DMS53 treated with DMSO at 0.1 percent for 48 hours (cell line): ENCODE data around the gene CFAP46.
"Not testable (repeated sequence)": the region's sequence is repeated elsewhere in the genome, so short reads cannot be mapped to it uniquely, and the experiment has no call there.

Experiments
- DNase-seq: peaks from one replicate; lab custom pipeline; 2025; ENCODE audit not compliant: unreplicated experiment; lab: John Stamatoyannopoulos, UW

Gene CFAP46

GRCh38 chr10:132832186-132832969 lies 110.0 kb downstream of the CFAP46 start:
- DNase-seq, result no peak

GRCh38 chr10:132829403-132829802 lies 113.0 kb downstream of the CFAP46 start:
- DNase-seq, result no peak

GRCh38 chr10:132828681-132829080 lies 113.7 kb downstream of the CFAP46 start:
- no peak for DNase-seq

GRCh38 chr10:132827861-132828539 lies 114.4 kb downstream of the CFAP46 start:
- no peak for DNase-seq

- no peak for DNase-seq
Measured at GRCh38 chr10:132827423-132827789, 115.0 kb downstream of the CFAP46 start.

GRCh38 chr10:132826524-132827422 lies 115.6 kb downstream of the CFAP46 start:
- DNase-seq, result no peak

GRCh38 chr10:132825783-132826523 lies 116.4 kb downstream of the CFAP46 start:
- DNase-seq, result not testable (repeated sequence)

- no peak for DNase-seq
Measured at GRCh38 chr10:132820056-132820455, 122.3 kb downstream of the CFAP46 start.

GRCh38 chr10:132817701-132818211 lies 124.6 kb downstream of the CFAP46 start:
- no peak for DNase-seq

GRCh38 chr10:132816718-132817117 lies 125.7 kb downstream of the CFAP46 start:
- DNase-seq, result no peak

GRCh38 chr10:132815168-132815857 lies 127.1 kb downstream of the CFAP46 start:
- DNase-seq, result no peak

GRCh38 chr10:132814469-132814856 lies 127.9 kb downstream of the CFAP46 start:
- DNase-seq, result no peak

GRCh38 chr10:132813560-132814468 lies 128.6 kb downstream of the CFAP46 start:
- DNase-seq, result no peak

GRCh38 chr10:132813001-132813401 lies 129.4 kb downstream of the CFAP46 start:
- DNase-seq, result no peak

GRCh38 chr10:132812520-132812919 lies 129.8 kb downstream of the CFAP46 start:
- no peak for DNase-seq

- DNase-seq, result no peak
Measured at GRCh38 chr10:132811891-132812481, 130.4 kb downstream of the CFAP46 start.

GRCh38 chr10:132810807-132811700 lies 131.3 kb downstream of the CFAP46 start:
- DNase-seq, result no peak
